Myocyte (in vitro differentiated cells): ENCODE results near the gene RAB24. TPM values are rescaled to one million over a fixed set of nuclear protein-coding genes. Genes with fewer than 3 reads are reported as not detected.
"Not testable (repeated sequence)": the region's sequence is repeated elsewhere in the genome, so short reads cannot be mapped to it uniquely, and the experiment has no call there.

Experiments
- DNase-seq: peaks from one replicate; pipeline ENCODE4 v3.0.0-alpha.2; 2012; ENCODE audit warnings: low read depth
- total RNA-seq: library from RNA; depleted of rRNA; stranded (reverse); fragments of >200 nt; gene quantifications from 2 replicates; pipeline ENCODE4 v1.2.3, GENCODE V29; 2014

The RAB24 gene
- total RNA-seq, 1 donor from 2014 or later = 42.6 TPM

GRCh38 chr5:177296581-177296980, 6.9 kb downstream of the RAB24 start:
- no peak for DNase-seq

- no peak for DNase-seq
These were observed 7.6 kb downstream of the RAB24 start for GRCh38 chr5:177295924-177296323.

- DNase-seq = no peak
These were observed 8.9 kb downstream of the RAB24 start for GRCh38 chr5:177294632-177295031.

GRCh38 chr5:177293819-177294581, 9.5 kb downstream of the RAB24 start:
- DNase-seq = no peak

GRCh38 chr5:177291735-177292134, 11.8 kb downstream of the RAB24 start:
- no peak for DNase-seq

- no peak for DNase-seq
These were observed 12.5 kb downstream of the RAB24 start for GRCh38 chr5:177290816-177291596.

GRCh38 chr5:177288191-177288590, 15.3 kb downstream of the RAB24 start:
- no peak for DNase-seq

- DNase-seq = no peak
These were observed 26.6 kb downstream of the RAB24 start for GRCh38 chr5:177276886-177277285.

- no peak for DNase-seq
These were observed 27.6 kb downstream of the RAB24 start for GRCh38 chr5:177275883-177276282.

GRCh38 chr5:177271113-177271512, 32.4 kb downstream of the RAB24 start:
- DNase-seq = no peak

GRCh38 chr5:177270653-177271052, 32.9 kb downstream of the RAB24 start:
- DNase-seq = no peak

GRCh38 chr5:177269976-177270375, 33.5 kb downstream of the RAB24 start:
- DNase-seq = no peak

GRCh38 chr5:177269232-177269895, 34.2 kb downstream of the RAB24 start:
- no peak for DNase-seq

- no peak for DNase-seq
These were observed 38.1 kb downstream of the RAB24 start for GRCh38 chr5:177265395-177265794.

GRCh38 chr5:177264178-177264577, 39.3 kb downstream of the RAB24 start:
- no peak for DNase-seq

- DNase-seq = no peak
These were observed 42.0 kb downstream of the RAB24 start for GRCh38 chr5:177261510-177261909.

GRCh38 chr5:177260961-177261360, 42.6 kb downstream of the RAB24 start:
- DNase-seq = no peak

GRCh38 chr5:177258711-177259110, 44.8 kb downstream of the RAB24 start:
- not testable (repeated sequence) for DNase-seq

- DNase-seq = no peak
These were observed 47.2 kb downstream of the RAB24 start for GRCh38 chr5:177256296-177256695.

- no peak for DNase-seq
These were observed 50.3 kb downstream of the RAB24 start for GRCh38 chr5:177253252-177253651.
